Iris pigment epithelial cell (primary cell): ENCODE measurements around the gene CSNK1G2.

Experiments
- DNase-seq: peaks from one replicate; pipeline ENCODE4 v3.0.0-alpha.2; 2011; ENCODE audit warnings: low read depth

The CSNK1G2 gene

GRCh38 chr19:1941146-1942077, at the start of gene CSNK1G2:
CSNK1G2 (plus strand) TSS chr19:1941172; CDS start chr19:1969773, 28,601 bp downstream.
- DNase-seq: no peak

- no peak for DNase-seq
Observed at GRCh38 chr19:1893791-1894190, 47.2 kb upstream of the CSNK1G2 start.

GRCh38 chr19:1896508-1896907, 44.5 kb upstream of the CSNK1G2 start:
- no peak for DNase-seq

GRCh38 chr19:1901940-1902404, 39.0 kb upstream of the CSNK1G2 start:
- no peak for DNase-seq

- DNase-seq: no peak
Observed at GRCh38 chr19:1902923-1903322, 38.0 kb upstream of the CSNK1G2 start.

- no peak for DNase-seq
Observed at GRCh38 chr19:1904860-1905109, 36.2 kb upstream of the CSNK1G2 start.

- DNase-seq: peak; percentile 100
Observed at GRCh38 chr19:1905110-1905862, 35.7 kb upstream of the CSNK1G2 start, which contains the start of the genes ADAT3 and SCAMP4. ADAT3 (plus strand) TSS chr19:1905399; CDS start chr19:1912048, 6,649 bp downstream. SCAMP4 (plus strand) TSS chr19:1905399; CDS start chr19:1915020, 9,621 bp downstream.

GRCh38 chr19:1905863-1906375, 35.1 kb upstream of the CSNK1G2 start:
- no peak for DNase-seq

- no peak for DNase-seq
Observed at GRCh38 chr19:1906985-1907562, 33.9 kb upstream of the CSNK1G2 start.

GRCh38 chr19:1907563-1908363, 33.2 kb upstream of the CSNK1G2 start:
- DNase-seq: no peak

- DNase-seq: no peak
Observed at GRCh38 chr19:1908364-1908678, 32.7 kb upstream of the CSNK1G2 start.

- DNase-seq: no peak
Observed at GRCh38 chr19:1909761-1910080, 31.3 kb upstream of the CSNK1G2 start.

- DNase-seq: peak; percentile 28
Observed at GRCh38 chr19:1910177-1910576, 30.8 kb upstream of the CSNK1G2 start.

- DNase-seq: no peak
Observed at GRCh38 chr19:1911098-1911497, 29.9 kb upstream of the CSNK1G2 start.

- no peak for DNase-seq
Observed at GRCh38 chr19:1911995-1912394, 29.0 kb upstream of the CSNK1G2 start.

- DNase-seq: no peak
Observed at GRCh38 chr19:1912760-1913505, 28.0 kb upstream of the CSNK1G2 start.

GRCh38 chr19:1913781-1914577, 27.0 kb upstream of the CSNK1G2 start:
- DNase-seq: no peak

GRCh38 chr19:1914826-1915341, 26.1 kb upstream of the CSNK1G2 start:
- no peak for DNase-seq

GRCh38 chr19:1917146-1917545, 23.8 kb upstream of the CSNK1G2 start:
- DNase-seq: no peak

GRCh38 chr19:1917926-1918325, 23.0 kb upstream of the CSNK1G2 start:
- DNase-seq: no peak
